ENCODE measurements around the gene ASXL3. TPM values are rescaled to one million over a fixed set of nuclear protein-coding genes. Genes with fewer than 3 reads are reported as not detected.

The ASXL3 gene
- total and polyA plus RNA-seq, 2 donors (not counting 3 experiments of a cell fraction or from before 2014, with no cell fraction given): 0.07 to 0.27 TPM

DNA sequence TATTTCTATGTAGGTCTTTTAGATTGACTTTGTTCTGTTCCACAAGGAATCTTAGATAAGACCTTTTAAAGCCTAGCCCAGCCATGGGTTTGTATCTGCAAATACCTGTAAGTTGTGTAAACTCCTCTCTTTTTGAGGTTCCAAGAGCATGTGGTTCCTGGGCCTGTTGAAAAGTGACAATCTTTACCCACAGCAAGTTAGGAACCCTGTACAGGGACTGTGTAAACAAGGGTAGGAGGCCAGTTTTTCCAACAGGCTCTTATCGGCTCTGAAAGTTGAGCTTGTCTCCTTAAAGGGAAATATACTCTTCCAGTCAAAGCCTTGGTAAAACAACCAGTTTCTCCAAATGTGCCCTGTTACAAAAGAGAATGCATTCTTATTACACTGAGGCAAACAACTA, 15.3 kb upstream of the ASXL3 start:
- no peaks in the 10 kb centered on the region for H3K9me3 ChIP-seq (replicated peaks; ENCODE audit: control insufficient read depth, insufficient read depth, low read length)
- no peak for TF ChIP-seq GATA2 (IDR thresholded peaks at IDR 0.05; ENCODE audit: insufficient read depth, insufficient read length, low read depth, low read length)
- no peak for TF ChIP-seq POLR2A (IDR thresholded peaks at IDR 0.05; ENCODE audit: low read depth, low read length)
- TF ChIP-seq POLR2AphosphoS5 (IDR thresholded peaks at IDR 0.05; ENCODE audit: insufficient read depth, low read depth, low read length): no peak
- no peak for TF ChIP-seq JUN (IDR thresholded peaks at IDR 0.05; ENCODE audit: borderline replicate concordance, insufficient read depth, insufficient read length, low read depth)
- TF ChIP-seq CTCF (IDR thresholded peaks at IDR 0.05; ENCODE audit: extremely low read depth in 1 of 2, insufficient read depth in 1 of 2, low read depth in 1 of 2, low read length in 2 of 2): no peak
- no peak for TF ChIP-seq MAX (IDR thresholded peaks at IDR 0.05; ENCODE audit: insufficient read depth, insufficient read length)
- no peak for TF ChIP-seq FOS (IDR thresholded peaks at IDR 0.05; ENCODE audit: borderline replicate concordance, insufficient read depth, low read length)
- no peak for TF ChIP-seq EZH2 (IDR thresholded peaks at IDR 0.05; ENCODE audit: borderline replicate concordance, low read depth, low read length, severe bottlenecking)
- TF ChIP-seq MYC (IDR thresholded peaks at IDR 0.05; ENCODE audit: low read depth, low read length): no peak
- H3K36me3 ChIP-seq (ENCODE audit: control insufficient read depth in 2 of 2, extremely low read depth in 1 of 2, insufficient read depth in 2 of 2, low read length in 2 of 2): no peaks in the 10 kb centered on the region
- no peak overlapping the region for H3K9ac ChIP-seq (replicated peaks; ENCODE audit: extremely low read depth, insufficient read depth, low read length)
- no TSS peak for BruUV-seq (replicated peaks)
- H3K27me3 ChIP-seq (ENCODE audit: control insufficient read depth in 2 of 2, insufficient read depth in 2 of 2, low read length in 2 of 2): no peaks in the 10 kb centered on the region
- H3K9me1 ChIP-seq (replicated peaks; ENCODE audit: control insufficient read depth, extremely low read depth, insufficient read depth, low read length): no peaks in the 10 kb centered on the region
- intact Hi-C loops (cut with micrococcal nuclease): no loop called here
- dilution Hi-C loops (cut with MboI; ENCODE audit: extremely low pct_ligation_motif_present, low sequenced_read_pairs): no loop called here
- H3K79me2 ChIP-seq (ENCODE audit: control insufficient read depth, insufficient read depth, low read length): no peaks in the 10 kb centered on the region
- no peaks in the 10 kb centered on the region for H4K20me1 ChIP-seq (replicated peaks; ENCODE audit: control insufficient read depth, extremely low read depth, insufficient read depth, low read length)
- ChIA-PET CTCF (interaction anchor here (1.0 to 1.3 kb wide), 2 partner anchors 8 to 37 kb away, joined by 3 read pairs; no protein-coding TSS in a partner anchor), POLR2A (no interaction called here)
- H2AFZ ChIP-seq (ENCODE audit: low read depth, low read length): no peak overlapping the region
- FAIRE-seq: no peak
- H3K4me3 ChIP-seq (replicated peaks in 1 of 3; ENCODE audit: insufficient read depth in 1 of 3, low read depth in 1 of 3, low read length in 3 of 3): no peak overlapping the region
- H3K27ac ChIP-seq (ENCODE audit: insufficient read depth, low read depth, low read length): no peak overlapping the region
- no peaks in the 10 kb centered on the region for H3K4me1 ChIP-seq (ENCODE audit: control insufficient read depth, extremely low read depth, insufficient read depth, low read length)
- no peak for DNase-seq (ENCODE audit: low read depth, low spot score)
- H3K4me2 ChIP-seq (ENCODE audit: insufficient read depth, low read length): no peak overlapping the region
